Prostate gland (tissue), 2 donors: ENCODE measurements around the gene IRF4.

Experiments used
- CTCF ChIP-seq, 4 experiments: fragments of 200-600 bp in 2 of 4; fragments of 450-650 bp in 2 of 4; sonication (generic) in 2 of 4; IDR thresholded peaks; 1 replicate in 3 of 4; 2 replicates in 1 of 4; pipeline ENCODE4 v1.5.1; 2016 to 2019; ENCODE audit warnings: antibody characterized with exemption in 4 of 4, mild to moderate bottlenecking in 2 of 4, moderate library complexity in 2 of 4
- POLR2A ChIP-seq: fragments of 450-650 bp; IDR thresholded peaks from one replicate; pipeline ENCODE4 v1.6.1; 2016; ENCODE audit warnings: antibody characterized with exemption, mild to moderate bottlenecking
- POLR2AphosphoS5 ChIP-seq: sonication (generic); formaldehyde crosslinking; IDR thresholded peaks from one replicate; pipeline ENCODE4 v1.6.1; 2017; ENCODE audit warnings: antibody characterized with exemption

DNA sequence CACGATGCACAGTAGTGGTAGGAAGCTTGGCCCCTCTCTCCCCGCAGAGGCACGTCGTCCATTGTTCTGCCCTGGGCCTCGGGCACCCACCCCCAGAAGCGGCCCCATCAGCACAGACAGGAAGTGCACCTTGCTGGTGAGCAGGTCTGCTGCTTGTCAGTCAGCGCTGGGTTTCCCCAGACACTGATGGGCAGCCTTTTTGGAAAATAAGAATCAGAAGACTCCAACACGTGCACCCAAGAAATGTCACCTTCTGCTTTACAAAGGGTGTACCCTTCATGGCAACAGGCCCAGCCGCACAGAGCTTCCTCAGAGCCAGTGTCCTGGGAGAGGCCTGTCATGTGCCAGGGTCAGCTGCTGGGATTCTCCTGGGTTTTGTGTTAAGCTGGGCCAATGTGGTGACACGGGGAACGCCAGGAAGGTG, 34.7 kb upstream of the IRF4 start:
- TF ChIP-seq CTCF (IDR thresholded peaks at IDR 0.05) = no peak
- TF ChIP-seq POLR2A = no peak
- TF ChIP-seq POLR2AphosphoS5 = no peak
